ENCODE results near the gene AHCYL1. TPM values are rescaled to one million over a fixed set of nuclear protein-coding genes. Genes with fewer than 3 reads are reported as not detected.

Gene AHCYL1
- total RNA-seq, 6 experiments from 2014 or later: 51.4 to 77.5 (median 56.0) TPM

- Histone ChIP-seq H3K27me3 (peaks cover 12 to 17% of the 10 kb centered on the region in 2 donors), H3K4me1 (no peaks in the 10 kb centered on the region), H3K27ac (no peak overlapping the region), H3K4me3 (no peak overlapping the region), H3K9me3 (no peaks in the 10 kb centered on the region), H3K36me3 (no peaks in the 10 kb centered on the region)
- DNase-seq: no peak
- intact Hi-C loops (cut with DNase I): no loop called here
- TF ChIP-seq CTCF (IDR thresholded peaks at IDR 0.05): no peak
- no peak for TF ChIP-seq POLR2A (IDR thresholded peaks at IDR 0.05)
- 33% methylated on average over 1 of the region's 4 CpGs for WGBS (ENCODE audit: insufficient coverage, low coverage, low lambda C conversion rate, missing lambda C conversion rate)
- ATAC-seq: no peak
Measured at GRCh38 chr1:110063781-110064180, 79.2 kb downstream of the AHCYL1 start.

- DNase-seq (no peak), ATAC-seq (no peak)
- Histone ChIP-seq H3K4me3 (no peak overlapping the region), H3K36me3 (no peaks in the 10 kb centered on the region), H3K4me1 (peaks cover 0 to under 1% (median 0%) of the 10 kb centered on the region in 4 donors), H3K27me3 (peaks cover 22 to 27% of the 10 kb centered on the region in 2 donors), H3K27ac (no peak overlapping the region), H3K9me3 (no peaks in the 10 kb centered on the region)
- 89% methylated on average over 9 of the region's 18 CpGs for WGBS (ENCODE audit: insufficient coverage, low coverage, low lambda C conversion rate, missing lambda C conversion rate)
- intact Hi-C loops (cut with DNase I): no loop called here
- TF ChIP-seq POLR2A (IDR thresholded peaks at IDR 0.05) (no peak), CTCF (IDR thresholded peaks at IDR 0.05) (no peak)
Measured at GRCh38 chr1:110064576-110065337, 80.2 kb downstream of the AHCYL1 start.

- no peak for TF ChIP-seq CTCF (IDR thresholded peaks at IDR 0.05)
- Histone ChIP-seq H3K27ac (no peak overlapping the region), H3K36me3 (no peaks in the 10 kb centered on the region), H3K27me3 (peaks cover 23 to 36% of the 10 kb centered on the region in 2 donors), H3K4me3 (no peak overlapping the region), H3K4me1 (peaks cover 0 to 8% (median 0%) of the 10 kb centered on the region in 4 donors), H3K9me3 (no peaks in the 10 kb centered on the region)
- intact Hi-C loops (cut with DNase I): no loop called here
- no CpG with 5 or more reads among the region's 5 CpGs for WGBS (ENCODE audit: insufficient coverage, low coverage, low lambda C conversion rate, missing lambda C conversion rate)
- DNase-seq (no peak), ATAC-seq (no peak)
Measured at GRCh38 chr1:110065841-110066240, 81.3 kb downstream of the AHCYL1 start.

- Histone ChIP-seq H3K9me3 (no peaks in the 10 kb centered on the region), H3K27me3 (peaks cover 23 to 40% of the 10 kb centered on the region in 2 donors), H3K4me1 (peaks cover 0 to 8% (median 0%) of the 10 kb centered on the region in 4 donors), H3K36me3 (no peaks in the 10 kb centered on the region), H3K4me3 (no peak overlapping the region), H3K27ac (no peak overlapping the region)
- TF ChIP-seq POLR2A (IDR thresholded peaks at IDR 0.05): no peak
- 23% methylated on average over 4 of the region's 23 CpGs for WGBS (ENCODE audit: insufficient coverage, low coverage, low lambda C conversion rate, missing lambda C conversion rate)
- DNase-seq (no peak), ATAC-seq (no peak)
- intact Hi-C loops (cut with DNase I): no loop called here
Measured at GRCh38 chr1:110067479-110067892, 82.9 kb downstream of the AHCYL1 start.

- Histone ChIP-seq H3K36me3 (no peaks in the 10 kb centered on the region), H3K9me3 (no peaks in the 10 kb centered on the region), H3K27me3 (peaks cover 23 to 40% of the 10 kb centered on the region in 2 donors), H3K27ac (no peak overlapping the region), H3K4me1 (peaks cover 0 to 8% (median 0%) of the 10 kb centered on the region in 4 donors), H3K4me3 (no peak overlapping the region)
- DNase-seq (no peak), ATAC-seq (no peak)
- no peak for TF ChIP-seq CTCF (IDR thresholded peaks at IDR 0.05)
- no peak for TF ChIP-seq POLR2A (IDR thresholded peaks at IDR 0.05)
- intact Hi-C loops (cut with DNase I): no loop called here
- 0% methylated on average over 8 of the region's 68 CpGs for WGBS (ENCODE audit: insufficient coverage, low coverage, low lambda C conversion rate, missing lambda C conversion rate)
Measured at GRCh38 chr1:110067893-110068645, 83.5 kb downstream of the AHCYL1 start.
